ENCODE results near the gene ZNF485. TPM values are rescaled to one million over a fixed set of nuclear protein-coding genes. Genes with fewer than 3 reads are reported as not detected.

ZNF485 gene
- total and polyA plus RNA-seq, 10 of the 15 experiments (the other 5 are each of a cell fraction or from before 2014, with no cell fraction given) = 3.2 to 7.6 (median 5.1) TPM

DNA sequence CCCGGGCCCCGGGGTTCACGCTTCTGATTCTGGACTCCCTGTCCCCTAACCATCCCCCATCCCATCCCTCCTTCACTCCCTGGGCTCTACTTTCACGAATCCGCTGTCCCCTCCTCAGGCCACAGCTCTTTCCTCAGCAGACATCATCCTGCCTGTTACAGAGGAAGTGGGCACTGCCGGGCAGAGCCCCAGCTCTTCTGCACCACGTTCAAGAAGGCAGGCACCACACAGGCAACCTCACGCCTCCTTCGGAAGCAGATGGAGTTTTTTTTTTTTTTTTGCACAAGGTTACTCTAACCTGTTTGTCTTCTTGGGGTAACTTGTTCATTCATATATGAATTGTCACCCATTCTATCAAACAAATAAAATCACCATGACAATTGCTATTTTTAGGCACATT lies 60.3 kb downstream of the ZNF485 start:
- intact Hi-C loops (cut with micrococcal nuclease; ENCODE audit: unreplicated experiment) (no loop called here), in situ Hi-C loops (cut with MboI) (no loop called here)
- Histone ChIP-seq H3K9me3 (replicated peaks; ENCODE audit: control insufficient read depth, insufficient read depth, low read length) (no peaks in the 10 kb centered on the region; the same call in 2 of the 3 replicates), H3K36me3 (ENCODE audit: control insufficient read depth in 2 of 2, insufficient read depth in 2 of 2, low read length in 1 of 2) (no peaks in the 10 kb centered on the region), H3K79me2 (ENCODE audit: control insufficient read depth, insufficient read depth, low read length) (no peaks in the 10 kb centered on the region), H2AFZ (ENCODE audit: control insufficient read depth, low read depth, low read length) (no peak overlapping the region), H3K4me3 (no peak overlapping the region), H3K27ac (ENCODE audit: control insufficient read depth, insufficient read depth) (no peak overlapping the region), H3K4me2 (ENCODE audit: control insufficient read depth, insufficient read depth) (no peak overlapping the region), H3K9ac (ENCODE audit: control insufficient read depth, insufficient read depth, low read length) (no peak overlapping the region), H4K20me1 (ENCODE audit: control insufficient read depth, insufficient read depth) (no peaks in the 10 kb centered on the region), H3K27me3 (replicated peaks in 1 of 2; ENCODE audit: control insufficient read depth in 2 of 2, insufficient read depth in 2 of 2, low read length in 1 of 2) (no peaks in the 10 kb centered on the region; a peak in 3 of 4 replicates), H3K4me1 (ENCODE audit: control insufficient read depth, insufficient read depth, low read length) (no peaks in the 10 kb centered on the region)
- ATAC-seq (no peak), DNase-seq (ENCODE audit: low read depth, low spot score) (no peak), FAIRE-seq (no peak)
- BruUV-seq (replicated peaks) = no TSS peak
- CTCF ChIA-PET = interaction anchor here (1.0 kb wide), 1 partner anchor 17 kb away, joined by 4 read pairs; no protein-coding TSS in a partner anchor
- RAD21 ChIA-PET (ENCODE audit: unreplicated experiment) = interaction anchor here (0.7 kb wide), 2 partner anchors 157 to 373 kb away, joined by 3 read pairs; no protein-coding TSS in a partner anchor
- SMC1A ChIA-PET (ENCODE audit: uncharacterized antibody, unreplicated experiment) = no interaction called here
- POLR2A ChIA-PET = interaction anchor here (0.7 kb wide), 1 partner anchor 44 kb away, joined by 4 read pairs; no protein-coding TSS in a partner anchor
- 24% methylated on average over 9 of the region's 9 CpGs for WGBS (ENCODE audit: insufficient coverage, insufficient replicate concordance, low lambda C conversion rate, missing lambda C conversion rate)
- TF ChIP-seq KLF5 (IDR thresholded peaks at IDR 0.05; ENCODE audit: partially characterized antibody) (no peak), NR2C2 (IDR thresholded peaks at IDR 0.05; ENCODE audit: borderline replicate concordance, control insufficient read depth, insufficient read length, low read depth) (no peak)
- TF ChIP-seq, protein P1, sequence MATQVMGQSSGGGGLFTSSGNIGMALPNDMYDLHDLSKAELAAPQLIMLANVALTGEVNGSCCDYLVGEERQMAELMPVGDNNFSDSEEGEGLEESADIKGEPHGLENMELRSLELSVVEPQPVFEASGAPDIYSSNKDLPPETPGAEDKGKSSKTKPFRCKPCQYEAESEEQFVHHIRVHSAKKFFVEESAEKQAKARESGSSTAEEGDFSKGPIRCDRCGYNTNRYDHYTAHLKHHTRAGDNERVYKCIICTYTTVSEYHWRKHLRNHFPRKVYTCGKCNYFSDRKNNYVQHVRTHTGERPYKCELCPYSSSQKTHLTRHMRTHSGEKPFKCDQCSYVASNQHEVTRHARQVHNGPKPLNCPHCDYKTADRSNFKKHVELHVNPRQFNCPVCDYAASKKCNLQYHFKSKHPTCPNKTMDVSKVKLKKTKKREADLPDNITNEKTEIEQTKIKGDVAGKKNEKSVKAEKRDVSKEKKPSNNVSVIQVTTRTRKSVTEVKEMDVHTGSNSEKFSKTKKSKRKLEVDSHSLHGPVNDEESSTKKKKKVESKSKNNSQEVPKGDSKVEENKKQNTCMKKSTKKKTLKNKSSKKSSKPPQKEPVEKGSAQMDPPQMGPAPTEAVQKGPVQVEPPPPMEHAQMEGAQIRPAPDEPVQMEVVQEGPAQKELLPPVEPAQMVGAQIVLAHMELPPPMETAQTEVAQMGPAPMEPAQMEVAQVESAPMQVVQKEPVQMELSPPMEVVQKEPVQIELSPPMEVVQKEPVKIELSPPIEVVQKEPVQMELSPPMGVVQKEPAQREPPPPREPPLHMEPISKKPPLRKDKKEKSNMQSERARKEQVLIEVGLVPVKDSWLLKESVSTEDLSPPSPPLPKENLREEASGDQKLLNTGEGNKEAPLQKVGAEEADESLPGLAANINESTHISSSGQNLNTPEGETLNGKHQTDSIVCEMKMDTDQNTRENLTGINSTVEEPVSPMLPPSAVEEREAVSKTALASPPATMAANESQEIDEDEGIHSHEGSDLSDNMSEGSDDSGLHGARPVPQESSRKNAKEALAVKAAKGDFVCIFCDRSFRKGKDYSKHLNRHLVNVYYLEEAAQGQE (IDR thresholded peaks at IDR 0.05; ENCODE audit: low read depth, low read length) = no peak
